Right ventricle myocardium inferior (tissue), 1 donor: Measurements from ENCODE around the gene NAV2. TPM values are rescaled to one million over a fixed set of nuclear protein-coding genes. Genes with fewer than 3 reads are reported as not detected.
A peak's percentile ranks its signal among the peaks of the same experiment; 100 is the strongest.

Source experiments
- ATAC-seq: fragments of 200-7000 bp; cut with Tn5 transposase; one replicate; pipeline ENCODE4 v1.9.1; 2020; ENCODE audit warnings: mild to moderate bottlenecking, moderate library complexity
- DNase-seq: peaks from one replicate; pipeline ENCODE4 v3.0.0; 2021; ENCODE audit errors: missing footprints
- intact Hi-C: fragments of 100-400 bp; cut with DNase I; formaldehyde crosslinking; loops from one replicate; pipeline ENCODE4 v1.11.0; 2022
- total RNA-seq: library from RNA; stranded (reverse); fragmentation: NEBNext Ultra II Directional; extraction: Animal tissue kit (Norgen Biotek cat#: 25700); gene quantifications from one replicate; pipeline ENCODE4 v1.2.1, GENCODE V29; 2021
- donor health status: DM: no; HTN: yes; CAD: no; lungs with severe emphysema.

Gene NAV2
- total RNA-seq, 1 donor from 2014 or later, result 14.0 TPM

GRCh38 chr11:19978668-19979518 lies 266.3 kb downstream of the NAV2 start:
- intact Hi-C loops, result no loop called here
- DNase-seq (no peak), ATAC-seq (no peak)

DNA sequence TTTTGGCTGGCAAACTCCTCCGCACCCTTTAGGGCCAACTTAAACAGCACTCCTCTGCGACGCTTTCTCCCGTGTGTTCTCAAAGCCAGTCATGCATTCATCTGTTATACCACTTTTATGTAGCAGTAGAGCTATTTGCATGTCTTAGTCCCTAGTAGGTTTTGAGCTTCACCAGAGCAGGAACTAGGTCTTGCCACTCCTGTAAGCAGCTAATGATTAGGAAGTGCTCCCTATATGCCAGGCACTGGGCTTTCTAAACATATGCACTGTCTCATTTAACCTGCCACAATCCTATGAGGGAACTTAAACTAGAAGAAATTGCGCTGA lies 266.8 kb downstream of the NAV2 start:
- intact Hi-C loops, result no loop called here
- no peak for ATAC-seq
- DNase-seq, result no peak

GRCh38 chr11:19980388-19980787 lies 267.8 kb downstream of the NAV2 start:
- intact Hi-C loops, result no loop called here
- ATAC-seq, result no peak
- DNase-seq, result no peak

DNA sequence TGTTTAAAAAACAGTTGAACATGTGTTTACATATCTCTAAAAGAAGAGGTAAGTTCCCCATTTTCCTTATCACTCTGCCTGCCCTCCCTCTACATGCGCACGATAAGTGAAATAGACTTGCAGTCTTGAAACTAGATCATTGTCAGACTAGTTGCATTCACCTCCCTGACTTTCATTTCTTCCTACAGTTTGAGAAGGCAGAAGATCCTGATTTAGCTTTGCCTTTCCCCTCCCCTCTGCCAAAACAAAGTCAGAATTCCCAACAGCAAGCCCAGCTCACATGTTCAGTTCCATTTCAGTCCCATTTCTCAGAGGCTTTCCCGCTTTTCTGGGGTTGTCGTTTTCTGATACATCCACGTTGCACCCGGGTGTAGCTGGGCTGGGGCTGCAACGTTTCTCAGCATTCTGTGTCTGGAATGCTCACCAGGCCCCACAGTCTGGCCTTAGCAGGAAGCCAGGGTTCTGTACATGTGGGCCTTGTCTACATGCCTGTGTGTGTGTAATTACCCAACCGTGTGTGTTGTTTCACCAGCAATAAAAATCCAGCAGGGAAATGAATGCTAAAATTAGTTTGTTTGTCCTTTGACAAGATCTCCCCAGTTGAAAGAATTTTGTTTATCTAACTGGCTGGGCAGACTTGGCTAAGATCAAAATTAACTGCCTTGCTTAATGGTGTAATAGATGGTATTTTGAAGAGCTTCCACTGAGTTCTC lies 268.5 kb downstream of the NAV2 start:
- ATAC-seq (no peak), DNase-seq (no peak)
- intact Hi-C loops, result no loop called here

GRCh38 chr11:19982774-19983495 lies 270.3 kb downstream of the NAV2 start:
- ATAC-seq (no peak), DNase-seq (no peak)
- intact Hi-C loops, result no loop called here

DNA sequence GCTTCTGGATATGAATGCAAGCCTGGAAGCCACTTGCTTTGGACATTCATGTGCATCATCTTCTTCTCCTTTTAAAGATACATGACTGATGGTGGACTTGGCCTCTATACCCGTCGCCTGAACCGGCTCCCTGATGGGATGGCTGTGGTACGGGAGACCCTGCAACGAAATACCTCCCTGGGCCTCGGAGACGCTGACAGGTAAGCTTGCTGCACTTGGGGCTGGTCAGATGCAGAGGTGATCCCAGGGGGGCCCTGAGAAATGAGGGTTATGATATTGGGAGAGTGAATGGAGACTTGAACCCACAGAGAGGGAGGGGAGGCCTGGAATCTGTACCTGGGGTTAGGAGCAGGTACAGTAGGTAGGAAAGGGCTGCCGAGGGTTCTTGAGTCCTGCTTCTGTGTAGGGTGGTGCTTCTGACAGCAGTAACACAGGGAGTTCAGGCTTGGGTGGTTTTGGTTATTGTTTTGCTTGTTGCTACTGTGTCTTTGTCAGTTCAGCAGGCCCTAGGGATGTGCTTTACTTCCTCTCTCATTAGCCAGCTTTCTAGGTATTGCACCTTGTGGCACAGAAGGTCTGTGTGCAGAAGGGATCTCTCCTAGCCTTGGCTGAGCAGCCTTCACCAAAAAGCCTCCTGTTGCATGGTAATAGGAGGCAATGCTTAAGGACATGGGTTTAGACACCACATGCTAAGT lies 271.6 kb downstream of the NAV2 start:
- intact Hi-C loops, result no loop called here
- no peak for ATAC-seq
- DNase-seq, result no peak

DNA sequence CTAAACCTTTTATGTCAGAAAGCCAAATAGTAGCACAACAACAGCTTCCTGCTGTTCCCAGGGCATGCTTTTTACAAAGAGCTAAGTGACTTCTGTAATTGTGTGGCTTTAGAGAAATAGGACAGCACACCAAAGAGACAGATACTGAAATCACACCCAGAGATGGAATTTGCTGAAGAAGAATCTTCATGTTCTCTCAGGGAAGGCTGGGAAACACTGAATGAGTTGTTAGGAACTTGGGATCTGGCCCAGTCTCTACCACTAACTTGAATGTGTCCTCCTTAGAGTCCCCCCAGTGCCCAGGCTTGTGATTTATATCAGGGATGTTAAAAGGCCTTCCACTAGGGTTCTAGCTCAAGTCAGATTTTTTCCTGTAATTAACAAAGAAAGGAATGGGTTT lies 272.5 kb downstream of the NAV2 start:
- DNase-seq (no peak), ATAC-seq (no peak)
- intact Hi-C loops, result no loop called here

DNA sequence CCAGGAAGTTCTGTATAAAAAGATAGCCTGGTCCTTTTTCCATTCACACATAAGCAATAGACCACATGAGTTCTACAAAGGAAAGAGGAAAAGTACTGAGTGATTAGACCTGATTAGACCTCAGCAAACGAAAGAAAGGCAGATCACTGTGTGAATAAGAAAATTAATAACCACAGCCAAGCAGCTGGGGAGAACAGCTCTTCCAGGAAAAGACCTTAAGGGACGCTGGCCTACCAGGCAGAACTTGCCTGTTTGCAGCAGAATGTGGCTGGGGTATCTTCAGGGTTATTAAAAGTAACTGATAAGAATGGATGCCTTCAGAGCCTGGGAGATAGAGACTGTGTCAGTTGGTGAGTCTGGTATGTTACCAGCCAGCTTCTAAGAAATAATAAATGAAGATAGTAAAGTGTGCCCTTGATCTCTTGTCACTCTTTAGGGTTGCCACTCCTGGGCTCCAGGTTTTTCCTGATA lies 274.7 kb downstream of the NAV2 start:
- intact Hi-C loops, result no loop called here
- peak; percentile 43 for ATAC-seq
- no peak for DNase-seq

- intact Hi-C loops, result no loop called here
- ATAC-seq, result peak; percentile 70
- no peak for DNase-seq
Observed at GRCh38 chr11:19988598-19988997, 276.0 kb downstream of the NAV2 start.

DNA sequence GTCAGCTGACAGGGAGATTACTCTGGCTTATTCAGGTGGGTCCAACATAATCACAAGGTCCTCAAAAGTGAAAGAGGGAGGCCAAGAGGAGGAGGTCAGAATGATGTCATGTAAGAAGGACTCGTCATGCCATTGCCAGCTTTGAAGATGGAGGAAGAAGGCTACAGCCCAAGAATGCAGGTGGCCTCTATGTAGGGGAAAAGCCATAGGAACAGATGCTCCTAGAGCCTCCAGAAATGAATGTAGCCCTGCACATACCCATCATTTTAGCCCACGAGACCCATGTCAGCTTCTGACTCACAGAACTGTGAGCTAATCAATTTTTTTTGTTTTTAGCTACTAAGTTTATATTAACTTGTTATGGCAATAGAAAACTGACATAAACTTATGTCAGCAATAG lies 276.6 kb downstream of the NAV2 start:
- ATAC-seq (no peak), DNase-seq (no peak)

DNA sequence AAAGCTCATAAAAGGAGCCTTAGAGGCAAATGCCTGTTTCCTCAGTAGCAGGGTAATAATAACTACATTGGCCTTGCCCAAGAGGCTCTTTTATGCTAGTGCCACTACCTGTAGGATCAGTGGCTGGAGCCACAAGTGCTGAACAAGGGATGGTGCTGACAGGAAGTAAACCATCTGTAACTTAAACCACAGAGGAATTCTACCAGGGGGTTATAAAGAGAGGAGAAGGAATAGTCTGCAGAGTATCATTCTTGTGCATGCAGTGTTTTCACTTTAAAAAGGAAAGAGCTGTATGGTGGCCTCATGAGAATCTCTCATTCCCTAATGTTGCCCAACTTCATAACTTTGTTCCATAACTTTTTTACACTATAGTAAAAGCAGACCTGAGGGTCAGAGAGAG lies 279.5 kb downstream of the NAV2 start:
- DNase-seq (no peak), ATAC-seq (no peak)
- intact Hi-C loops, result loop anchor here (5.0 kb wide), 1 partner anchor 60 kb away; no protein-coding TSS in a partner anchor

More for the DNA sequence above, 276.6 kb downstream of the NAV2 start:
- intact Hi-C loops, result no loop called here

- intact Hi-C loops, result loop anchor here (5.0 kb wide), 1 partner anchor 59 kb away; no protein-coding TSS in a partner anchor
- ATAC-seq (no peak), DNase-seq (no peak)
Observed at GRCh38 chr11:19992998-19993397, 280.4 kb downstream of the NAV2 start.

GRCh38 chr11:19994672-19995071 lies 282.0 kb downstream of the NAV2 start:
- ATAC-seq, result no peak
- intact Hi-C loops, result loop anchor here (5.0 kb wide), 1 partner anchor 58 kb away; no protein-coding TSS in a partner anchor
- DNase-seq, result no peak

DNA sequence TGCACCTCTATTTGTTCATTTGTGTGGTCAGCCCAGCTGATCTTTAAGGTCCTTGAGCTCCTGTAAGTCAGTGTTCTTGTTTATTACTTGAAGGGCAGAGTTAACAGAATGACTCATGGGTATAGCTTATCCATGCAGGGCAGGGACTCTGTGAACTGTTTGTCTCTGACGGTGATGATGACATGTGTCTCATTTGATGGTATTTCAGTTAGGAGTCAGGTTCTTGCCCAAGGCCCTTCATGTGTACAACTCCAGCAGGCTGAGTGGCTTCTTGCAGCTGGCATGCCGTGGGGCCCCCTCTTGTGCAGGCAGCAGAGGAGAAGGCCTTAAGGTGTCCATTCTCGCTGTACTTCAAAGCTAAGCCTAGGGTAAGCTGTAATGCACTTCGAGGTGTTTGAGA lies 282.5 kb downstream of the NAV2 start:
- ATAC-seq, result peak; percentile 58
- intact Hi-C loops, result no loop called here
- DNase-seq, result no peak

DNA sequence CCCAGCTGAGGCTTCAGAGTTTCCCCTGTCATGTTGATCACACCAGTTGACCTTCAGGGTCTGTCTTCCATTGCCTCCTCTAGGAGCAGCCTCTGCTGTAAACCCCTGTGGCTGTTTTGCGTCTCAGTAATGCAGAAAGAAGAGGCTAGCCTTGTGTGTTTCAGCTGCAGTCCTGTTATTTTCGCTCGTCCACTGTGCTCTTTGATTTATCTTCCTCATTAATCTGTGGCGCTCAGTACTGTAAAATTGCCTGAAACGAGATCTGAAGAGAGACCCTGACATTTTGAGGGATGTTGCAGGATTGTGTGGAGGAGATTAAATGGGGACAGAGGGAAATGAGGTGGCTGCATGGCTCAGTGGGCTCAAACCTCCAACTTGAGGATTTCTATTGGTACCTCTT lies 283.9 kb downstream of the NAV2 start:
- ATAC-seq, result no peak
- intact Hi-C loops, result no loop called here
- DNase-seq, result no peak

GRCh38 chr11:20000022-20000350 lies 287.3 kb downstream of the NAV2 start:
- no peak for ATAC-seq
- intact Hi-C loops, result loop anchor here (5.0 kb wide), 1 partner anchor 43 kb away; no protein-coding TSS in a partner anchor
- DNase-seq, result no peak

DNA sequence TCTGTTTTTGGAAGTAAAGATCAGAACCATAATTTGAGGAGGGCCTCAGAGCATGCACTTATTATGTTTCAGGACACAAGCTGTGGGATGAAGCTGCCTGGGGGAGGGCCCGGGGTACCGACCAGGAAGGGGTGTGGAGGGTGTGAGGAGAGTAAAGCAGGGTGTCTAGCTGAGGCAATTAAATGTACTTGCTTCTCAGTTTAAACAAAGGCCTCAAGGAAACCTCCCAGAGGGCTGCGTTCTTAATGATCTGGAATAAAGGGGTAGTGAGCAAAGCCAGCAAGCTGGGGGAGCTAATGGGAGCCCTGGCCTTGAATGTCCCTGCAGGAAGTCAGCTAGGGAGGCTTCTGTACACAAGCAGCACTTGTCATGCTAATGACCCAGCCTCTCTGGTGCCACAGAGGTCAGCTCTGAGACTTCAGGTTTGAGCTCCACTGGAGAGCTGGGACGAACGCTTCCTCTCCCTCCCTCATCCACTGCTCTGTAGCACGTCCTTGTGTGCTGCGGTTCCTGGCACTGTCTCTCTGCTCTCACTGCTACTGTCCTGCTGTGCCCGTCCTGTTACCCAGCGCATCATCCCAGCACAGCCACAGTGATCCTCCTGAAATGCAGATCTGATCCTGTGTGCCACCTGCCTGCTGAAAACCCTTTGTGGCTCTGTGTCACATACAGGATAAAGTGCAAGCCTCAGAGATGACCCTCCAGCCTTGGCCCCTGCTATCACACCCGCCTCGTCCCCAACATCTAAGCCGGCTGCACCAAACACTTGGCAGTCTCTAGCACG lies 287.9 kb downstream of the NAV2 start:
- ATAC-seq, result peak; percentile 86
- no peak for DNase-seq
- intact Hi-C loops, result loop anchor here (5.0 kb wide), 1 partner anchor 43 kb away; no protein-coding TSS in a partner anchor
